GM12801 (cell line): ENCODE results near the gene UIMC1.

Experiments used
- TF ChIP-seq, protein P1 (sequence below): IDR thresholded peaks from one replicate; pipeline ENCODE4 v1.5.1; 2011; ENCODE audit warnings: control low read depth; ENCODE audit not compliant: insufficient read length; ENCODE audit errors: extremely low read depth

UIMC1 gene

DNA sequence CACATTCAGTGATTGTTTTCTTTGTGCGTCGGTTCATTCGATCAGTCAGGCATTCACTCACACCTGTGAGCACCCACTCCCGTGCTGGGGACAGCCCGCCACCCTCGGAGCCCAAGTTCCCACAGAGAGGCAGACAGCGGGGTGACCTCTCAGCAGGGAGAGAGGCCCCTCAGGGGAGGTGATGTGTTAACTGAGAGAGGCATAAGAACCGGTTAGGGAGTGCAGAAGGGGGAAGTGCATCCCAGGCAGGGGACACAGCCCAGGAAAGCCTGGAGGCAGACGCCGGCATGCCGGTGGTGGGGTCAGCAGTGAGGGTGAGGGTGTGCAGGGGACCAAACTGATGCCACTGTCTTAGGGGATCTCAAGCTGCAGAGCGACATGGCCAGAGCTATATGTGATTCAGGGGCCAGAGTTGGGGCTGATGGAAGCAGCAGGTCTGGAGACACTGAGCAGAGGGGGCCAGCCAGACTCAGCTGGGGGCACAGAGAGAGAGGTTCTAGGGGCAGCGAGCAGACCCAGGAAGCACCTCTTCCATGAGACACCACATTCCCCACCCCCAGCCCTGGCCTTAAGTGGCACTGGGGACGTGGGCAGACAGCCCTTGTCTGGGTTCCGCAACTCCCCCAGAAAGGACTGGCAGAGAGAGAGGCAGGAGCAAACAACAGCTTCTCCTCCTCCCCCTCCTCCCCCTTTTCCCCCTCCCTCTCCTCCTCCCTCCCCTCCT, 143.4 kb downstream of the UIMC1 start:
- TF ChIP-seq, protein P1, sequence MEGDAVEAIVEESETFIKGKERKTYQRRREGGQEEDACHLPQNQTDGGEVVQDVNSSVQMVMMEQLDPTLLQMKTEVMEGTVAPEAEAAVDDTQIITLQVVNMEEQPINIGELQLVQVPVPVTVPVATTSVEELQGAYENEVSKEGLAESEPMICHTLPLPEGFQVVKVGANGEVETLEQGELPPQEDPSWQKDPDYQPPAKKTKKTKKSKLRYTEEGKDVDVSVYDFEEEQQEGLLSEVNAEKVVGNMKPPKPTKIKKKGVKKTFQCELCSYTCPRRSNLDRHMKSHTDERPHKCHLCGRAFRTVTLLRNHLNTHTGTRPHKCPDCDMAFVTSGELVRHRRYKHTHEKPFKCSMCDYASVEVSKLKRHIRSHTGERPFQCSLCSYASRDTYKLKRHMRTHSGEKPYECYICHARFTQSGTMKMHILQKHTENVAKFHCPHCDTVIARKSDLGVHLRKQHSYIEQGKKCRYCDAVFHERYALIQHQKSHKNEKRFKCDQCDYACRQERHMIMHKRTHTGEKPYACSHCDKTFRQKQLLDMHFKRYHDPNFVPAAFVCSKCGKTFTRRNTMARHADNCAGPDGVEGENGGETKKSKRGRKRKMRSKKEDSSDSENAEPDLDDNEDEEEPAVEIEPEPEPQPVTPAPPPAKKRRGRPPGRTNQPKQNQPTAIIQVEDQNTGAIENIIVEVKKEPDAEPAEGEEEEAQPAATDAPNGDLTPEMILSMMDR = no peak

DNA sequence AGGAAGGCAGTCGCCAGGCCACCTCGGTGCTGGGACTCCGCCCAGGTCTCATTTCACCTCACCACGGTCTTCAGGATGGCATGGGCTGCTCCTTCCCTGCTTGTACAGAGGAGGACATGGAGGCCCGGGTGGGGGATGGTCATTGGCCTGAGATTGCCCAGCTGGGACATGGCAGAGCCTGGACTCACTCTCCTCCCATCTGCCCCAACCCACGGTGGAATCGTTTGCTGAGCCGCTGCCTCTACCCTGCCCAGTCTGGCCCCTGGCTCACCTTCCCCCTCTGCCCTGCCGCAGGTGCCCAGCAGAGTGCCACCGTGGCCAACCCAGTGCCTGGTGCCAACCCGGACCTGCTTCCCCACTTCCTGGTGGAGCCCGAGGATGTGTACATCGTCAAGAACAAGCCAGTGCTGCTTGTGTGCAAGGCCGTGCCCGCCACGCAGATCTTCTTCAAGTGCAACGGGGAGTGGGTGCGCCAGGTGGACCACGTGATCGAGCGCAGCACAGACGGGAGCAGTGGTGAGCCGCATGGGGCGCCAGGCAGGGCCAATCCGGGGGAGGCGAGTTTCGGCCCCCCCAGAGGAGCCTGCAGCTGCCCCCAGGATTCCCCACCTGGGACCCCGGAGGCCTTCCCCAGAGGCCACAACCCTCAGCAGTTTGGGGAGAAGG, 144.1 kb downstream of the UIMC1 start:
- TF ChIP-seq, protein P1 = no peak

DNA sequence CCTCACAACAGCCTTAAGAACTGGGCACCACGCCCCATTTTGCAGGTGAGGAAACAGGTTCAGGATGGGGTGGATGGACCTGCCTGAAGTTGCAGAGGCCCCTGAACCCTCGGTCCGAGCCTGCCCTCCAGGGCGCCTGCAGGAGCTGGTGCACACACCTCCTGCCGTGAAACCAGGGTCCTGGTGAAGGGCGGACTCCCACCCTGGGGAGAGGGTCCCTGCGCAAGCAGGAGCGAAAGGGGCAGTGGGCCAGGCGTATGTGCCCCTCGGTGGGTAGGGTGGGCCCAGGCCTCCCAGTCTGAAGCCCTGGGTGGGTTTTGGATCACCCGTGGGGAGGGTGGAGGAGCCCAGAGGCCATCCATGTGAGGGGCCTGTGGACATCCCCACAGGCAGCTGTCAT, 145.3 kb downstream of the UIMC1 start:
- TF ChIP-seq, protein P1 = no peak

DNA sequence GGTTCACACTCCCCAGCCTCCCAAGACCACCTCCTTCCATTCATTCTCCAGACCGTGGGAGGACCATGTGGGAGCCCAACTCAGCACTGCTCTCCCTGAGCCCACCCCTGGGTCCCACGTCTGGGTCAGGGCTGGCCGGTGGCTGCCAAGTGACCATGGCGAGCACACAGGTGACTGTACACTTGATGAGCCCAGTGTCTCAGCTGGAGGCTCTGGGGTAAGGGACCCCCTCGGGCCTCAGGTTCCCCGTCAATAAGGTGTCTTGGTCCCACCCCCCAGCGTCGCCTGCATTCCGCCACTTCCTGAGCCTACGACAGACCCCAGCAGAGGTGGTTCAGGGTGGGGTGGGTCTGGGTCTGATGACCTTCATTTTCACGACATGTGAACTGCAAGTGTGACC, 146.2 kb downstream of the UIMC1 start:
- TF ChIP-seq, protein P1 = no peak

DNA sequence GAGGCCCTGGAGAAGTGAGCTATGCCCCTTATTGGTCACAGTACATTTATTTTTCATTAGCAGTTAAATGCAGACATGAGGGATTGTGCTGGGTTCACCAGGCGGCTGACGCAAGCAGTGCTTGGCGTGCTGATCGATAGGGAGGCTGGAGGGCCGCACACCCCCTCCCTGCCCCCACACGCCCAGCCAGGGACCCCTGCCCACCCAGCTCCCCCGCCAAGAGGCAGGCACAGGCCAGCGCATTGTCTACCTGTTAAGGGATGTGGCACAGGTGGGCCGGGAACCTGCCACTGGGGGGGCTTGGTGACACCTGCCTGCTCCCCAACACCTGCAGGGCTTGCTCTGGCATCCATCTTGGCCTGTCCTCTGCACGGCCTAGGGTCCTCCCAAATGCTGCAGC, 146.7 kb downstream of the UIMC1 start:
- TF ChIP-seq, protein P1 = no peak

DNA sequence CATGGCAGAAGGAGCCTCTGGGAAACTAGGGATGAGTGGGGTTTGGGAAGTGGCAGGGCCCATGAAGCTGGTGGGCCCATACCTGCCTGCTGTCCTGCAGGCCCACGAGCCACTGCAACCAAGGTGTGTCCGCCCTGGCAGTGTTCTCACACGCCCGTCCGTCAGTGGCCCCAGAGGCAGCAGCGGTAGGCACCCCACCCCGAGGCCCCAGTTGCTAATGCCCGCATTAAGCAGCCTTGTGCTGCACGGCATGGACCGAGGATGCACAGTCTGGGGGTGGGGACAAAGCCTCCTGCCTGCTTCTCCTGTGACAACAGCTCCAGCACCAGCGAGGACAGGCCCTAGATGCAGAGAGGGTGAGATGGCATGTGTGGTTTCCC, 148.7 kb downstream of the UIMC1 start:
- TF ChIP-seq, protein P1 = no peak

DNA sequence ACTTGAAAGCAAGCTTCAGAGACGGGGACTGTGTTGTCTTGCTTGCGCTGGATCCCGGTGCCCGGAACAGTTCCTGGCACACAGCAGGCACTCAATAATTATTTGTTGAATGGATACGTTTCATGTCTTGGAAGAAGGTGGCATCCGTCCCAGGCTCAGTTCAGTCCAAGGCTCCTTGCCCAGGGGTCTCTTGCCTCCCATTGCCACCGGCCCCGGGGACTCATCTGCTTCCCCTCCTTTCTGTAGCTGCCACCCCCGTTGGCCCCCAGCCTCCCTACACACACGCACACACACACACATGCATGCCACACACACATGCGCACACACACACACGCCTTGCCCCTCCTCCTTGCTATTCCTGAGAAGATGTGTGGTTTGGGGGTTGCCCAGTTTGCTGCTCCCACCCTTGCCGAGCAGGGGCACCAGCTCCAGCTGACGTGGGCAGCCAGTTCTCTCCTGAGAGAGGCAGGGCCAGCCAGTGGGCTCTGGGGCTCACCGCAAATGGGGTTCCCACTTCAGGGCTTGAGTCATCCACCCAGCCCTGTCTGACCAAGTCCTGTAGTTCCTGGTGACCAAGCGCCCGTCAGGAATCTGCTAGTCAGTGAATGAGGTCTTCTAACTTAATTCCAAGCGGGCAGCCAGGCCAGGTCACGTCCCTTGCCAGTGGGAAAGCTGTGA, 149.2 kb downstream of the UIMC1 start:
- TF ChIP-seq, protein P1 = no peak
